HG03439 (cell line): ENCODE data around the gene IVD.

Experiments
- ATAC-seq: cut with Tn5 transposase; IDR thresholded peaks from one replicate; pipeline ENCODE4 v1.9.1; 2021; ENCODE audit warnings: mild to moderate bottlenecking, moderate library complexity; ENCODE audit not compliant: unreplicated experiment

Gene IVD

GRCh38 chr15:40405501-40406381 is at the start of gene IVD:
Gene IVD, plus strand, starts transcription at chr15:40405795. Its CDS starts 33 bp downstream, at chr15:40405828.
- peak; percentile 83 for ATAC-seq

- ATAC-seq = no peak
Measured at GRCh38 chr15:40355976-40356585, 49.5 kb upstream of the IVD start.

- ATAC-seq = no peak
Measured at GRCh38 chr15:40357246-40357645, 48.3 kb upstream of the IVD start.

- ATAC-seq = peak; percentile 76
Measured at GRCh38 chr15:40357723-40358470, 47.7 kb upstream of the IVD start, which contains the start of gene DISP2. Gene DISP2, plus strand, starts transcription at chr15:40358219. Its CDS starts 103 bp downstream, at chr15:40358322.

- peak; percentile 21 for ATAC-seq
Measured at GRCh38 chr15:40358471-40359353, 46.9 kb upstream of the IVD start.

GRCh38 chr15:40360015-40360414 is 45.6 kb upstream of the IVD start:
- ATAC-seq = no peak

GRCh38 chr15:40361640-40362039 is 44.0 kb upstream of the IVD start:
- no peak for ATAC-seq

GRCh38 chr15:40363611-40364010 is 42.0 kb upstream of the IVD start:
- ATAC-seq = no peak

GRCh38 chr15:40364251-40364650 is 41.3 kb upstream of the IVD start:
- ATAC-seq = no peak

- no peak for ATAC-seq
Measured at GRCh38 chr15:40365016-40365415, 40.6 kb upstream of the IVD start.

GRCh38 chr15:40365624-40366456 is 39.8 kb upstream of the IVD start:
- ATAC-seq = no peak

- ATAC-seq = no peak
Measured at GRCh38 chr15:40366457-40367370, 38.9 kb upstream of the IVD start.

GRCh38 chr15:40367371-40367685 is 38.3 kb upstream of the IVD start:
- ATAC-seq = no peak

- ATAC-seq = peak; percentile 88
Measured at GRCh38 chr15:40367686-40368611, 37.6 kb upstream of the IVD start.

- no peak for ATAC-seq
Measured at GRCh38 chr15:40368719-40369473, 36.7 kb upstream of the IVD start.

- no peak for ATAC-seq
Measured at GRCh38 chr15:40369474-40369869, 36.1 kb upstream of the IVD start.

GRCh38 chr15:40369971-40370370 is 35.6 kb upstream of the IVD start:
- no peak for ATAC-seq
